Ascending aorta (tissue), 2 donors: ENCODE measurements around the gene CFAP157. TPM values are rescaled to one million over a fixed set of nuclear protein-coding genes. Genes with fewer than 3 reads are reported as not detected.

Experiments used
- DNase-seq, 2 donors: peaks; one replicate each; pipeline ENCODE4 v3.0.0-alpha.2; 2019; ENCODE audit warnings: low spot score in 2 of 2
- H3K27ac ChIP-seq, 2 donors: fragments of 200-600 bp; sonication (generic); one replicate each; pipeline ENCODE4 v1.5.1; 2016 to 2017; ENCODE audit warnings: mild to moderate bottlenecking in 1 of 2
- H3K27me3 ChIP-seq: fragments of 200-600 bp; sonication (generic); one replicate; pipeline ENCODE4 v1.5.1; 2017
- H3K36me3 ChIP-seq, 2 donors: fragments of 200-600 bp; sonication (generic); one replicate each; pipeline ENCODE4 v1.5.1; 2016
- H3K4me1 ChIP-seq, 2 donors: fragments of 200-600 bp; sonication (generic); one replicate each; pipeline ENCODE4 v1.5.1; 2016 to 2017; ENCODE audit warnings: mild to moderate bottlenecking in 1 of 2
- H3K4me3 ChIP-seq, 2 donors: fragments of 200-600 bp; sonication (generic); one replicate each; pipeline ENCODE4 v1.5.1; 2016 to 2017; ENCODE audit warnings: mild to moderate bottlenecking in 1 of 2
- H3K9me3 ChIP-seq, 2 donors: fragments of 200-600 bp; sonication (generic); one replicate each; pipeline ENCODE4 v1.5.1; 2016
- intact Hi-C: fragments of 100-400 bp; cut with DNase I; formaldehyde crosslinking; loops from one replicate; pipeline ENCODE4 v1.15.1; 2023
- total RNA-seq: library from RNA; depleted of rRNA; stranded (reverse); fragments of >200 nt; gene quantifications from one replicate; pipeline ENCODE4 v1.1.0, GENCODE V29; 2016
- TF ChIP-seq, protein P1 (sequence below), 3 experiments: fragments of 200-600 bp in 2 of 3; fragments of 450-650 bp in 1 of 3; sonication (generic) in 2 of 3; IDR thresholded peaks; one replicate each; pipeline ENCODE4 v1.5.1; 2016 to 2019; ENCODE audit warnings: antibody characterized with exemption in 3 of 3, mild to moderate bottlenecking in 1 of 3, moderate library complexity in 1 of 3

CFAP157 gene
- not detected for total RNA-seq

DNA sequence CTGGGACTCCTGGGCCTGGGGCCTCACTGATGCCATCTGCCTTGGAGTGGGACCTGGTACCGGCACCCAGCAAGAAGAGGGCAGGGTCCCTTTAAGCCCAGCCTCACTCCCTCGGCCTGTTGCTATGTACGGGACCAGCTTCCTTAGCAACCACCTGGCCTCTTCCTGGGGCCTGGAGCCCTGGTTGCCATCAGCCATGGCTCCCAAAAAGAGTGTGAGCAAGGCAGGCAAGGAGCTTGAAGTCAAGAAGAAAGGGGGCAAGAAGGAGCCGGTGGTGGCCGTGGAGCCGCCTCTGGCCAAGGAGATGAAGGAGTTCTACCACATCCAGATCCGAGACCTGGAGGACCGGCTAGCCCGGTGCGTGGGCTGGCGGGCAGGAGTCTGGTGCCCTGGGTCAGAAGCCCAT, at the start of gene CFAP157:
CFAP157 (plus strand) TSS at position 153 of the 406 bp plus-strand sequence; CDS start at position 197, 44 bp downstream.
- Histone ChIP-seq H3K9me3 (no peaks in the 10 kb centered on the region), H3K4me3 (no peak within 1 kb of the TSS), H3K36me3 (no peaks in the 10 kb centered on the region), H3K4me1 (no peaks in the 10 kb centered on the region), H3K27me3 (no peaks in the 10 kb centered on the region), H3K27ac (no peak within 1 kb of the TSS)
- intact Hi-C loops: no loop called here
- no peak for DNase-seq
- TF ChIP-seq, protein P1, sequence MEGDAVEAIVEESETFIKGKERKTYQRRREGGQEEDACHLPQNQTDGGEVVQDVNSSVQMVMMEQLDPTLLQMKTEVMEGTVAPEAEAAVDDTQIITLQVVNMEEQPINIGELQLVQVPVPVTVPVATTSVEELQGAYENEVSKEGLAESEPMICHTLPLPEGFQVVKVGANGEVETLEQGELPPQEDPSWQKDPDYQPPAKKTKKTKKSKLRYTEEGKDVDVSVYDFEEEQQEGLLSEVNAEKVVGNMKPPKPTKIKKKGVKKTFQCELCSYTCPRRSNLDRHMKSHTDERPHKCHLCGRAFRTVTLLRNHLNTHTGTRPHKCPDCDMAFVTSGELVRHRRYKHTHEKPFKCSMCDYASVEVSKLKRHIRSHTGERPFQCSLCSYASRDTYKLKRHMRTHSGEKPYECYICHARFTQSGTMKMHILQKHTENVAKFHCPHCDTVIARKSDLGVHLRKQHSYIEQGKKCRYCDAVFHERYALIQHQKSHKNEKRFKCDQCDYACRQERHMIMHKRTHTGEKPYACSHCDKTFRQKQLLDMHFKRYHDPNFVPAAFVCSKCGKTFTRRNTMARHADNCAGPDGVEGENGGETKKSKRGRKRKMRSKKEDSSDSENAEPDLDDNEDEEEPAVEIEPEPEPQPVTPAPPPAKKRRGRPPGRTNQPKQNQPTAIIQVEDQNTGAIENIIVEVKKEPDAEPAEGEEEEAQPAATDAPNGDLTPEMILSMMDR (IDR thresholded peaks at IDR 0.05): no peak

DNA sequence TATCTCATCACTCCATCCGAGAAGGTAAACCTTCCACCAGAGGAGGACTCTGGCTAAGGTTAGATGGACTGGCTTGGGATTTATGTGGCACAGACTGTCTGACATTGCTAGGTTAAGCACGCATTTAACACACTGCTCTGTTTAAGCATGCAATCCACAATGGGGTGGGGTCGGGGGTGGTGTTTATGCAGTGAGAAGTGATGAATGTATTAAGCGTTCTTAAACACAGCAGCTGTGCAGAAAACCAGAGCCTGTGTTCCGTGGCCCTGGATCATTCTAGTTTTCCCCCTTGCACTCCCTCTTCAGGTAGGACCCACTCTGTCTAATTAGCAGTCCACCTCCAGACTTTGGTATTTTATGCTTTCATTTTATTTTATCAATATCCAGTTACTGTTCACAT, 48.4 kb upstream of the CFAP157 start:
- no peaks in the 10 kb centered on the region for H3K9me3 ChIP-seq
- no peak for DNase-seq
- TF ChIP-seq, protein P1 (IDR thresholded peaks at IDR 0.05): no peak
- H3K27me3 ChIP-seq: no peaks in the 10 kb centered on the region
- H3K27ac ChIP-seq: no peak overlapping the region
- H3K36me3 ChIP-seq: peaks cover 16 to 48% of the 10 kb centered on the region in 2 donors
- intact Hi-C loops: no loop called here
- H3K4me1 ChIP-seq: no peaks in the 10 kb centered on the region
- H3K4me3 ChIP-seq: no peak overlapping the region

DNA sequence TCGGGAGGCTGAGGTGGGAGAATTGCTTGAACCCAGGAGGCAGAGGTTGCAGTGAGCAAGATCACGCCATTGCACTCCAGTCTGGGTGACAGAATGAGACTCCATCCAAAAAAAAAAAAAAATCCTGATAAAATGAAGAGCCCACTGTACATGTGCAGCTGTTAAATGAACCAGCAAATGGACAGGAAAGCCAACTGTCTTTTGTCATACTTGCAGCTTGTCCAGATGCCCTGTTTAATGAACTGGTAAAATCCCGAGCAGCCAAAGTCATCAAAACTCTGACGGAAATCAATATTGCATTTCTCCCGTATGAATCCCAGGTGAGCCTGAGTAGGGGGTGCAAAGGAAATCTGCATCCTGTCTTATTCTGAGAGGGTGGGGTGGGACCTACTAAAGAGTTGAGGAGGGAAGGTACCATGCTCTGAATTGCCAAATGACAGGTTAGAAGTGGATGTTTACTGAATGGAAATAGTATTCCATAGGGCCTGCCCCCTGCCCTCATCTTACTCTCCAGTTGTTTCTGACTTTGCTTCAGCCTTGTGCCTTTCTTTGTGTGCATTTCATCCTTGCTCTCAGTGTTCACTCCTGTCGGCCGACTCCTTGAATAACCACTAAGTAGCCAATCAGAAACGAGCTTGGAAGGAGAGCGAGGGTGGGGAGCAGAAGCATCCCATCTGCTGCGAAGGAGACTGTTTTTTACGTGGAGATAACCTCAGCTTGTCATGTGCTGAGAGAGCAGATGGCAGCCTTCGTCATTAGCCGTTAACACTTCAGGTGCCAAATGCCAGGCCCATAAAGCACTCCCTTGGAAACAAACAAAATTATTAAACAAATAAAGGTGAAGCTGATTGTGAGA, 45.7 kb upstream of the CFAP157 start:
- no peaks in the 10 kb centered on the region for H3K27me3 ChIP-seq
- no peak for DNase-seq
- no peaks in the 10 kb centered on the region for H3K4me1 ChIP-seq
- intact Hi-C loops: no loop called here
- H3K4me3 ChIP-seq: no peak overlapping the region
- TF ChIP-seq, protein P1 (IDR thresholded peaks at IDR 0.05): no peak
- H3K9me3 ChIP-seq: no peaks in the 10 kb centered on the region
- H3K36me3 ChIP-seq: peaks cover 19 to 63% of the 10 kb centered on the region in 2 donors
- H3K27ac ChIP-seq: no peak overlapping the region

DNA sequence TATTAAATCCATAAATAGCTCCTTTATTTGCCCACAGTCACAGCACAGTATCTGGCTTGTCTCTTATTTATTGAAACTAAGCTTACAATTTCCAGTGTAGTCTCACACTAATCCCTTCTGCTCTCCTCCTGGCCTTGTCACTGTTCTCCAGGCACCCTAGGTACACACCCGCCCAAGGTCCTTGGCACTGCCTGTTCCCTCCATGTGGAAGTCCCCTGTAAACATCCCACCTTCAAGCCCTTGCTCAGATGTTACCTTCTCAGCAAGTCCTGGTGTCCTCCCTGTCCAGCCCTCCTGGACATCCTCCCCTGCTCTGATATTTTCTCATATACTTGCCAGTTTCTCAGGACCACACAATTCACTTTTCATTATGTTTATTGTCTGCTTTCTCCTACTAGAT, 44.2 kb upstream of the CFAP157 start:
- no peaks in the 10 kb centered on the region for H3K4me1 ChIP-seq
- intact Hi-C loops: no loop called here
- DNase-seq: no peak
- peaks cover 22 to 69% of the 10 kb centered on the region in 2 donors for H3K36me3 ChIP-seq
- H3K27me3 ChIP-seq: no peaks in the 10 kb centered on the region
- no peaks in the 10 kb centered on the region for H3K9me3 ChIP-seq
- no peak overlapping the region for H3K27ac ChIP-seq
- no peak overlapping the region for H3K4me3 ChIP-seq
- TF ChIP-seq, protein P1 (IDR thresholded peaks at IDR 0.05): no peak

DNA sequence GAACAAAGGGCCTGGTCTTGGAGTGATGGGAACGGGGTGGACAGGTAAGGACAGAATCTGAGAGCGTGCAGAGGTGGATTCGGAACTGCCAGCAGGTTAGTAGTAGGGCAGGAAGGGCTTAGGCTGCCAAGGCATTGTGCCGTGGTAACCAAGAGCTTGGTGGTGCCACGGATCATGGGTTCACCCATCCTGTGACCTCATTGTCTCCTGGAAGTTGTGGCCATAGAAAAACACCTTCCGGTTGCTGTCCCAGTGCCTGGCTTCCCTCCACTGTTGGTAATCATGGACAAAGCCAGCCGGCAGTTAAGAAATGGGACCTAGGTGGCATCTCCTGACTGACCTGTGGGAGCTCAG, 42.5 kb upstream of the CFAP157 start:
- H3K36me3 ChIP-seq: peaks cover 22 to 74% of the 10 kb centered on the region in 2 donors
- intact Hi-C loops: no loop called here
- H3K9me3 ChIP-seq: no peaks in the 10 kb centered on the region
- no peaks in the 10 kb centered on the region for H3K4me1 ChIP-seq
- TF ChIP-seq, protein P1 (IDR thresholded peaks at IDR 0.05): no peak
- no peaks in the 10 kb centered on the region for H3K27me3 ChIP-seq
- H3K27ac ChIP-seq: no peak overlapping the region
- no peak for DNase-seq
- H3K4me3 ChIP-seq: no peak overlapping the region
